ENCODE measurements around the gene PSAPL1. TPM values are rescaled to one million over a fixed set of nuclear protein-coding genes. Genes with fewer than 3 reads are reported as not detected.
"Not testable (repeated sequence)": the region's sequence is repeated elsewhere in the genome, so short reads cannot be mapped to it uniquely, and the experiment has no call there.

The PSAPL1 gene
- total RNA-seq, 1 donor from 2014 or later = 1.3 TPM

GRCh38 chr4:7459471-7459870 is 24.7 kb upstream of the PSAPL1 start:
- peaks cover 25% of the 10 kb centered on the region for H3K4me1 Mint-ChIP-seq (ENCODE audit: unreplicated experiment)
- TF ChIP-seq CTCF (conservative IDR thresholded peaks at IDR 0.05) = no peak
- no peak overlapping the region for H3K27ac Mint-ChIP-seq
- no peak for DNase-seq (ENCODE audit: extremely low spot score, unreplicated experiment)
- no peaks in the 10 kb centered on the region for H3K36me3 Mint-ChIP-seq
- H3K4me3 Mint-ChIP-seq = no peak overlapping the region
- H3K9me3 Mint-ChIP-seq = no peaks in the 10 kb centered on the region
- H3K27me3 Mint-ChIP-seq = no peaks in the 10 kb centered on the region

GRCh38 chr4:7458477-7458876 is 23.7 kb upstream of the PSAPL1 start:
- H3K27ac Mint-ChIP-seq = no peak overlapping the region
- H3K36me3 Mint-ChIP-seq = no peaks in the 10 kb centered on the region
- no peaks in the 10 kb centered on the region for H3K27me3 Mint-ChIP-seq
- H3K9me3 Mint-ChIP-seq = no peaks in the 10 kb centered on the region
- no peak overlapping the region for H3K4me3 Mint-ChIP-seq
- H3K4me1 Mint-ChIP-seq (ENCODE audit: unreplicated experiment) = peaks cover 25% of the 10 kb centered on the region
- TF ChIP-seq CTCF (conservative IDR thresholded peaks at IDR 0.05) = no peak
- DNase-seq (ENCODE audit: extremely low spot score, unreplicated experiment) = no peak

GRCh38 chr4:7458066-7458425 is 23.3 kb upstream of the PSAPL1 start:
- no peak for TF ChIP-seq CTCF (conservative IDR thresholded peaks at IDR 0.05)
- H3K36me3 Mint-ChIP-seq = no peaks in the 10 kb centered on the region
- no peaks in the 10 kb centered on the region for H3K27me3 Mint-ChIP-seq
- H3K27ac Mint-ChIP-seq = no peak overlapping the region
- H3K4me3 Mint-ChIP-seq = no peak overlapping the region
- no peaks in the 10 kb centered on the region for H3K9me3 Mint-ChIP-seq
- no peak for DNase-seq (ENCODE audit: extremely low spot score, unreplicated experiment)
- H3K4me1 Mint-ChIP-seq (ENCODE audit: unreplicated experiment) = peaks cover 25% of the 10 kb centered on the region

GRCh38 chr4:7457201-7458065 is 22.7 kb upstream of the PSAPL1 start:
- Mint-ChIP-seq H3K4me1 (ENCODE audit: unreplicated experiment) (peaks cover 19% of the 10 kb centered on the region), H3K9me3 (no peaks in the 10 kb centered on the region), H3K36me3 (no peaks in the 10 kb centered on the region), H3K4me3 (no peak overlapping the region), H3K27me3 (no peaks in the 10 kb centered on the region), H3K27ac (no peak overlapping the region)
- DNase-seq (ENCODE audit: extremely low spot score, unreplicated experiment) = no peak
- TF ChIP-seq CTCF (conservative IDR thresholded peaks at IDR 0.05) = no peak

GRCh38 chr4:7452802-7453201 is 18.1 kb upstream of the PSAPL1 start:
- not testable (repeated sequence) for H3K4me1 Mint-ChIP-seq (ENCODE audit: unreplicated experiment); H3K9me3 Mint-ChIP-seq; H3K4me3 Mint-ChIP-seq; DNase-seq (ENCODE audit: extremely low spot score, unreplicated experiment); H3K27me3 Mint-ChIP-seq; H3K36me3 Mint-ChIP-seq; H3K27ac Mint-ChIP-seq

- Mint-ChIP-seq H3K36me3 (no peaks in the 10 kb centered on the region), H3K4me3 (no peak overlapping the region), H3K4me1 (ENCODE audit: unreplicated experiment) (no peaks in the 10 kb centered on the region), H3K9me3 (no peaks in the 10 kb centered on the region), H3K27ac (no peak overlapping the region), H3K27me3 (no peaks in the 10 kb centered on the region)
- no peak for DNase-seq (ENCODE audit: extremely low spot score, unreplicated experiment)
- TF ChIP-seq CTCF (conservative IDR thresholded peaks at IDR 0.05) = no peak
Observed at GRCh38 chr4:7451800-7452199, 17.1 kb upstream of the PSAPL1 start.

Data from type B pancreatic cell (in vitro differentiated cells).